Liver (tissue), 9 donors: Measurements from ENCODE around the gene CACHD1. TPM values are rescaled to one million over a fixed set of nuclear protein-coding genes. Genes with fewer than 3 reads are reported as not detected.

Experiments used
- DNase-seq: peaks from one replicate; pipeline ENCODE4 v3.0.0-alpha.2; 2017; ENCODE audit warnings: low spot score
- H3K27ac ChIP-seq, 2 donors: one replicate each; pipeline ENCODE4 v1.7.0; 2013; ENCODE audit warnings: inconsistent platforms in 2 of 2, low read length in 2 of 2, control low read depth in 1 of 2, low read depth in 1 of 2, mild to moderate bottlenecking in 1 of 2
- H3K27me3 ChIP-seq, 4 donors: one replicate each; pipeline versions ENCODE4 v1.6.1 to v1.7.0; 2013; ENCODE audit warnings: low read length in 3 of 4, inconsistent platforms in 1 of 4, mild to moderate bottlenecking in 1 of 4, moderate library complexity in 1 of 4; ENCODE audit not compliant: control insufficient read depth in 4 of 4, insufficient read depth in 4 of 4
- H3K36me3 ChIP-seq, 4 donors: one replicate each; pipeline versions ENCODE4 v1.6.1 to v1.7.0; 2013; ENCODE audit warnings: low read length in 3 of 4, mild to moderate bottlenecking in 3 of 4, low read depth in 1 of 4, moderate library complexity in 1 of 4; ENCODE audit not compliant: control insufficient read depth in 4 of 4, insufficient read depth in 3 of 4
- H3K4me1 ChIP-seq, 4 donors: one replicate each; pipeline versions ENCODE4 v1.6.1 to v1.7.0; 2013; ENCODE audit warnings: low read length in 3 of 4, mild to moderate bottlenecking in 3 of 4, moderate library complexity in 1 of 4; ENCODE audit not compliant: control insufficient read depth in 4 of 4, insufficient read depth in 4 of 4
- H3K4me3 ChIP-seq, 3 donors: one replicate each; pipeline versions ENCODE4 v1.6.1 to v1.7.0; 2013; ENCODE audit warnings: low read length in 3 of 3, control low read depth in 1 of 3, low read depth in 1 of 3, mild to moderate bottlenecking in 1 of 3
- H3K9ac ChIP-seq, 2 donors: one replicate each; pipeline ENCODE4 v1.7.0; 2013; ENCODE audit warnings: low read length in 2 of 2, mild to moderate bottlenecking in 2 of 2, moderate library complexity in 2 of 2, control low read depth in 1 of 2, low read depth in 1 of 2
- H3K9me3 ChIP-seq, 4 donors: one replicate each; pipeline versions ENCODE4 v1.6.1 to v1.7.0; 2013; ENCODE audit warnings: low read length in 3 of 4; ENCODE audit not compliant: control insufficient read depth in 4 of 4
- ATF3 ChIP-seq: IDR thresholded peaks from 2 replicates; pipeline ENCODE4 v1.6.1; 2016; ENCODE audit warnings: antibody characterized with exemption
- CTCF ChIP-seq: fragments of 150-350 bp; IDR thresholded peaks from 2 replicates; pipeline ENCODE4 v1.5.1; 2017; ENCODE audit warnings: improper control_type of control experiment, low read depth, low read length; ENCODE audit not compliant: missing input control
- EGR1 ChIP-seq, 2 donors: IDR thresholded peaks; 2 replicates each; pipeline ENCODE4 v1.6.1; 2016 to 2018; ENCODE audit warnings: antibody characterized with exemption in 2 of 2, low read depth in 2 of 2
- FOXA1 ChIP-seq: IDR thresholded peaks from 2 replicates; pipeline ENCODE4 v1.6.1; 2016; ENCODE audit warnings: antibody characterized with exemption
- FOXA2 ChIP-seq: IDR thresholded peaks from 2 replicates; pipeline ENCODE4 v1.6.1; 2016; ENCODE audit warnings: antibody characterized with exemption
- GABPA ChIP-seq, 2 donors: IDR thresholded peaks in 1 of 2; conservative IDR thresholded peaks in 1 of 2; 2 replicates each; pipeline ENCODE4 v1.6.1; 2016; ENCODE audit warnings: antibody characterized with exemption in 2 of 2, mild to moderate bottlenecking in 1 of 2, moderate library complexity in 1 of 2
- HNF4A ChIP-seq, 2 donors: conservative IDR thresholded peaks; 2 replicates each; pipeline ENCODE4 v1.6.1; 2016; ENCODE audit warnings: antibody characterized with exemption in 2 of 2, mild to moderate bottlenecking in 2 of 2
- HNF4G ChIP-seq: IDR thresholded peaks from 2 replicates; pipeline ENCODE4 v1.6.1; 2016; ENCODE audit warnings: antibody characterized with exemption
- JUND ChIP-seq, 2 donors: IDR thresholded peaks; 2 replicates each; pipeline ENCODE4 v1.6.1; 2016; ENCODE audit warnings: antibody characterized with exemption in 2 of 2
- MAX ChIP-seq: IDR thresholded peaks from 2 replicates; pipeline ENCODE4 v1.6.1; 2016; ENCODE audit warnings: antibody characterized with exemption
- NR2F2 ChIP-seq: IDR thresholded peaks from 2 replicates; pipeline ENCODE4 v1.6.1; 2016; ENCODE audit warnings: antibody characterized with exemption
- RAD21 ChIP-seq, 2 donors: IDR thresholded peaks; 2 replicates each; pipeline ENCODE4 v1.6.1; 2016; ENCODE audit warnings: antibody characterized with exemption in 2 of 2, mild to moderate bottlenecking in 2 of 2
- REST ChIP-seq: IDR thresholded peaks from 2 replicates; pipeline ENCODE4 v1.6.1; 2016; ENCODE audit warnings: antibody characterized with exemption, mild to moderate bottlenecking
- RXRA ChIP-seq, 2 donors: IDR thresholded peaks; 2 replicates each; pipeline ENCODE4 v1.6.1; 2017 to 2018; ENCODE audit warnings: antibody characterized with exemption in 2 of 2, mild to moderate bottlenecking in 1 of 2
- SP1 ChIP-seq: IDR thresholded peaks from 2 replicates; pipeline ENCODE4 v1.6.1; 2018; ENCODE audit warnings: antibody characterized with exemption, mild to moderate bottlenecking
- TAF1 ChIP-seq: conservative IDR thresholded peaks from 2 replicates; pipeline ENCODE4 v1.6.1; 2016; ENCODE audit warnings: antibody characterized with exemption, mild to moderate bottlenecking
- YY1 ChIP-seq: IDR thresholded peaks from 2 replicates; pipeline ENCODE4 v1.6.1; 2016; ENCODE audit warnings: antibody characterized with exemption, mild to moderate bottlenecking
- ZBTB33 ChIP-seq: IDR thresholded peaks from 2 replicates; pipeline ENCODE4 v1.6.1; 2016; ENCODE audit warnings: antibody characterized with exemption
- WGBS: extraction: QIAGEN DNeasy Blood & Tissue Kit; methylation state at CpG from one replicate; pipeline ENCODE4 v1.1.7; 2013; 5-methylcytosine and 5-hydroxymethylcytosine counted together
- polyA plus RNA-seq, 2 donors: library from polyadenylated mRNA; stranded (reverse) in 1 of 2; unstranded in 1 of 2; fragments of 200-250 nt in 1 of 2; fragments of >200 nt in 1 of 2; fragmentation: Nextera tagmentation in 1 of 2; extraction: Ambion mirVana in 1 of 2; gene quantifications; one replicate each; pipeline versions ENCODE4 v1.2.1 to v1.2.3, GENCODE V29; 2013 to 2015
- total RNA-seq, 2 donors: library from RNA; depleted of rRNA; stranded (reverse); fragments of >200 nt; gene quantifications; one replicate each; pipeline ENCODE4 v1.2.3, GENCODE V29; 2014
- donor health status: healthy.
- donor health status: healthy.
- donor health status: healthy.
- donor health status: healthy.
- donor health status: healthy.

Gene CACHD1
- total and polyA plus RNA-seq, 4 donors: 0.68 to 4.2 (median 2.3) TPM

- H3K9me3 ChIP-seq: no peaks in the 10 kb centered on the region
- H3K4me3 ChIP-seq: peak overlapping the region in 1 of 3 donors; percentile 47
- H3K36me3 ChIP-seq: no peaks in the 10 kb centered on the region
- peaks cover 0 to 5% (median 1%) of the 10 kb centered on the region in 4 donors for H3K4me1 ChIP-seq
- no peak overlapping the region for H3K27ac ChIP-seq
- 55% methylated on average over 15 of the region's 15 CpGs for WGBS
- no peak for DNase-seq
- no peaks in the 10 kb centered on the region for H3K27me3 ChIP-seq
- H3K9ac ChIP-seq: no peak overlapping the region
- TF ChIP-seq TAF1: no peak
- TF ChIP-seq JUND (IDR thresholded peaks at IDR 0.05): no peak
- no peak for TF ChIP-seq SP1
- no peak for TF ChIP-seq RXRA (IDR thresholded peaks at IDR 0.05)
- no peak for TF ChIP-seq RAD21 (IDR thresholded peaks at IDR 0.05)
- TF ChIP-seq HNF4G: no peak
- no peak for TF ChIP-seq FOXA2
- TF ChIP-seq ATF3: no peak
- TF ChIP-seq EGR1 (IDR thresholded peaks at IDR 0.05; ENCODE audit: low read depth in 2 of 2): no peak
- TF ChIP-seq REST: no peak
- no peak for TF ChIP-seq HNF4A (conservative IDR thresholded peaks at IDR 0.05)
- TF ChIP-seq ZBTB33: no peak
- no peak for TF ChIP-seq YY1
- TF ChIP-seq CTCF: no peak
- TF ChIP-seq FOXA1: no peak
- no peak for TF ChIP-seq GABPA (IDR thresholded peaks at IDR 0.05 in 1 of 2, conservative IDR thresholded peaks at IDR 0.05 in 1 of 2)
- no peak for TF ChIP-seq MAX
- no peak for TF ChIP-seq NR2F2
These were observed 36.2 kb downstream of the CACHD1 start for GRCh38 chr1:64505944-64506655.
